Sigmoid colon (tissue), 3 donors: Measurements from ENCODE around the gene MAPT.

ENCODE experiments used
- CTCF ChIP-seq, 4 experiments: fragments of 450-650 bp in 3 of 4; fragments of 200-600 bp in 1 of 4; IDR thresholded peaks; one replicate each; pipeline ENCODE4 v1.5.1; 2016 to 2019; ENCODE audit warnings: antibody characterized with exemption in 4 of 4, mild to moderate bottlenecking in 3 of 4, moderate library complexity in 2 of 4
- POLR2A ChIP-seq, 2 donors: fragments of 450-650 bp; IDR thresholded peaks; one replicate each; pipeline ENCODE4 v1.6.1; 2016; ENCODE audit warnings: antibody characterized with exemption in 2 of 2, mild to moderate bottlenecking in 2 of 2, moderate library complexity in 2 of 2

- TF ChIP-seq CTCF (IDR thresholded peaks at IDR 0.05) (no peak), POLR2A (IDR thresholded peaks at IDR 0.05) (no peak)
Observed at GRCh38 chr17:45981306-45981705, 87.0 kb downstream of the MAPT start.
